ENCODE measurements around the gene CMPK2.

DNA sequence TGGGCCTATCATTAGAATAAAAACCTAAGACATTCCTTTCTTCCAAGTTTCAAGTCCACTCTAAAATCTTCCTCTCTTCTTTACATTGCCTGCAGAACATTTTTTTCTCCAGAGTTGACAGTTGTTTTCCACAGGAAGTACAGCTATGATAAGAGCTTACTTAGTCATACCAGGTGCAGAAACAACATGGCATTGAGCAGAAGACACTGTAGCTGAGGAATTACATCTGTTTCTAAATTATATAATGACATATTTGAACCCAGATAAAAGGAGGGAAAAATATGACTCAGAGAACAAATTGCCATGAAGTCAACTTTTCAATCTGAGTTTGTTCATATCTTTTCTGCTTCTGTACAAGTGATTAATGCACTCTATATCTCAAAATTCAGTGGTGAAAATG is 30.2 kb downstream of the CMPK2 start:
- no peak for TF ChIP-seq EZH2phosphoT487 (IDR thresholded peaks at IDR 0.05; ENCODE audit: borderline replicate concordance, low read length)
- TF ChIP-seq, protein P1, sequence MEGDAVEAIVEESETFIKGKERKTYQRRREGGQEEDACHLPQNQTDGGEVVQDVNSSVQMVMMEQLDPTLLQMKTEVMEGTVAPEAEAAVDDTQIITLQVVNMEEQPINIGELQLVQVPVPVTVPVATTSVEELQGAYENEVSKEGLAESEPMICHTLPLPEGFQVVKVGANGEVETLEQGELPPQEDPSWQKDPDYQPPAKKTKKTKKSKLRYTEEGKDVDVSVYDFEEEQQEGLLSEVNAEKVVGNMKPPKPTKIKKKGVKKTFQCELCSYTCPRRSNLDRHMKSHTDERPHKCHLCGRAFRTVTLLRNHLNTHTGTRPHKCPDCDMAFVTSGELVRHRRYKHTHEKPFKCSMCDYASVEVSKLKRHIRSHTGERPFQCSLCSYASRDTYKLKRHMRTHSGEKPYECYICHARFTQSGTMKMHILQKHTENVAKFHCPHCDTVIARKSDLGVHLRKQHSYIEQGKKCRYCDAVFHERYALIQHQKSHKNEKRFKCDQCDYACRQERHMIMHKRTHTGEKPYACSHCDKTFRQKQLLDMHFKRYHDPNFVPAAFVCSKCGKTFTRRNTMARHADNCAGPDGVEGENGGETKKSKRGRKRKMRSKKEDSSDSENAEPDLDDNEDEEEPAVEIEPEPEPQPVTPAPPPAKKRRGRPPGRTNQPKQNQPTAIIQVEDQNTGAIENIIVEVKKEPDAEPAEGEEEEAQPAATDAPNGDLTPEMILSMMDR (conservative IDR thresholded peaks at IDR 0.05; ENCODE audit: low read depth, low read length), result no peak
- no peak for TF ChIP-seq EZH2 (IDR thresholded peaks at IDR 0.05; ENCODE audit: low read length, unreplicated experiment)
